ENCODE data around the gene CDCP1.

The CDCP1 gene

GRCh38 chr3:45113625-45114050 is 32.5 kb downstream of the CDCP1 start:
- DNase-seq (ENCODE audit: low spot score): no peak

GRCh38 chr3:45112939-45113338 is 33.2 kb downstream of the CDCP1 start:
- no peak for DNase-seq (ENCODE audit: low spot score)

GRCh38 chr3:45110509-45110833 is 35.7 kb downstream of the CDCP1 start:
- no peak for DNase-seq (ENCODE audit: low spot score)

GRCh38 chr3:45109771-45110508 is 36.2 kb downstream of the CDCP1 start:
- DNase-seq (ENCODE audit: low spot score): no peak

- DNase-seq (ENCODE audit: low spot score): no peak
These were observed 39.3 kb downstream of the CDCP1 start for GRCh38 chr3:45106874-45107273.

- no peak for DNase-seq (ENCODE audit: low spot score)
These were observed 40.1 kb downstream of the CDCP1 start for GRCh38 chr3:45105855-45106671.

- DNase-seq (ENCODE audit: low spot score): no peak
These were observed 41.2 kb downstream of the CDCP1 start for GRCh38 chr3:45104715-45105711.

GRCh38 chr3:45103753-45104714 is 42.1 kb downstream of the CDCP1 start:
- DNase-seq (ENCODE audit: low spot score): no peak

GRCh38 chr3:45103334-45103733 is 42.8 kb downstream of the CDCP1 start:
- no peak for DNase-seq (ENCODE audit: low spot score)

GRCh38 chr3:45100981-45101407 is 45.2 kb downstream of the CDCP1 start:
- no peak for DNase-seq (ENCODE audit: low spot score)

GRCh38 chr3:45098310-45098709 is 47.9 kb downstream of the CDCP1 start:
- DNase-seq (ENCODE audit: low spot score): no peak

- DNase-seq (ENCODE audit: low spot score): no peak
These were observed 48.8 kb downstream of the CDCP1 start for GRCh38 chr3:45097296-45097883.

GRCh38 chr3:45095916-45096526 is 50.2 kb downstream of the CDCP1 start:
- DNase-seq (ENCODE audit: low spot score): no peak

- no peak for DNase-seq (ENCODE audit: low spot score)
These were observed 53.0 kb downstream of the CDCP1 start for GRCh38 chr3:45093176-45093575.

GRCh38 chr3:45092132-45093031 is 53.8 kb downstream of the CDCP1 start:
- DNase-seq (ENCODE audit: low spot score): no peak

GRCh38 chr3:45090855-45091254 is 55.3 kb downstream of the CDCP1 start:
- no peak for DNase-seq (ENCODE audit: low spot score)

GRCh38 chr3:45088543-45089358 is 57.4 kb downstream of the CDCP1 start:
- DNase-seq (ENCODE audit: low spot score): no peak

GRCh38 chr3:45087155-45087554 is 59.0 kb downstream of the CDCP1 start:
- DNase-seq (ENCODE audit: low spot score): no peak
